ENCODE data around the gene PLXNB1.

Gene PLXNB1

DNA sequence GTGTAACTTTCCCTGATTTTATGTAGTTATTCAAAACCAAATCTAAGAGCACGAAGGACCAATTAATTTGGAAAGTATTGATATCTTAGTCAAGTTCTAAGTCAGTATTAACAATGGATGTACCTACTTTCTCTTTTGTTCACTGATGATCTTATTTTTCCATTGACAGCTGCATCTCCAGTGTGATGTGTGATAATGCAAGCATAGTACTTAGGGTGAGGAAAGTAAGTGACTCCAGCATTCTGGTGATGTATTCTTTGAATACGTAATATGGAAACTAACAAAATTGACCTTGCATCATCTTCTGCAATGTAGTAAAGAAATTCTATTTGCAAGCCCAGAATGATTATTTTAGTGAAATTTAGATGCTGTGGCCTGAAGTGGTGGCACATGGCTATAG, 35.5 kb downstream of the PLXNB1 start:
- Histone ChIP-seq H3K9ac (no peak overlapping the region), H3K4me2 (no peak overlapping the region), H2AFZ (ENCODE audit: low read depth) (no peak overlapping the region), H3K27ac (no peak overlapping the region), H4K20me1 (ENCODE audit: insufficient read depth) (no peaks in the 10 kb centered on the region), H3K79me2 (ENCODE audit: insufficient read depth, low read depth) (no peaks in the 10 kb centered on the region), H3K4me1 (ENCODE audit: low read depth, poor library complexity, severe bottlenecking) (no peaks in the 10 kb centered on the region), H3K36me3 (ENCODE audit: insufficient read depth) (no peaks in the 10 kb centered on the region), H3K4me3 (IDR thresholded peaks at IDR 0.05; ENCODE audit: insufficient read depth, low read depth, low read length) (no peak overlapping the region), H3K27me3 (ENCODE audit: insufficient read depth, low read depth) (no peaks in the 10 kb centered on the region)
- no peak for TF ChIP-seq CTCF (conservative IDR thresholded peaks at IDR 0.05; ENCODE audit: low read depth, low read length)

DNA sequence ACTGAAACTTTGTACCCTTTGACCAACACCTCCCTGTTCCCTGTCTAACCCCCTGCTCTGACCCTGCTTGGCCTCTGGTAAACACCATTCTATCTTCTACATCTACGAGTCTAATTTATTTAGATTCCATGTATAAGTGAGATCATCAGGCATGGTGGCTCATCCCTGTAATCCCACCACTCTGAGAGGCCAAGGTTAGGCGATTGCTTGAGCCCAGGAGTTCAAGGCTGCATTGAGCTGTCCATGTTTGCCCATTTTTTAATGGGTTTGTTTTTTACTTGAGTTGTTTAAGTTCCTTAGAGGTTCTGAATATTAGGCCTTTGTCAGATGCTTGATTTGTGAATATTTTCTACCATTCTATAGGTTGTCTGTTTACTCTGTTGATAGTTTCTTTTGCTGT, 40.9 kb downstream of the PLXNB1 start:
- Histone ChIP-seq H3K4me2 (no peak overlapping the region), H2AFZ (ENCODE audit: low read depth) (no peak overlapping the region), H3K9ac (no peak overlapping the region), H3K79me2 (ENCODE audit: insufficient read depth, low read depth) (no peaks in the 10 kb centered on the region), H3K27ac (no peak overlapping the region), H3K36me3 (ENCODE audit: insufficient read depth) (no peaks in the 10 kb centered on the region), H3K4me3 (IDR thresholded peaks at IDR 0.05; ENCODE audit: insufficient read depth, low read depth, low read length) (no peak overlapping the region), H3K4me1 (ENCODE audit: low read depth, poor library complexity, severe bottlenecking) (no peaks in the 10 kb centered on the region), H4K20me1 (ENCODE audit: insufficient read depth) (no peaks in the 10 kb centered on the region), H3K27me3 (ENCODE audit: insufficient read depth, low read depth) (no peaks in the 10 kb centered on the region)
- no peak for TF ChIP-seq CTCF (conservative IDR thresholded peaks at IDR 0.05; ENCODE audit: low read depth, low read length)

GRCh38 chr3:48387634-48388033, 42.3 kb downstream of the PLXNB1 start:
- H3K79me2 ChIP-seq (ENCODE audit: insufficient read depth, low read depth), result no peaks in the 10 kb centered on the region
- H4K20me1 ChIP-seq (ENCODE audit: insufficient read depth), result no peaks in the 10 kb centered on the region
- TF ChIP-seq CTCF (conservative IDR thresholded peaks at IDR 0.05; ENCODE audit: low read depth, low read length), result no peak
- H3K4me1 ChIP-seq (ENCODE audit: low read depth, poor library complexity, severe bottlenecking), result no peaks in the 10 kb centered on the region
- H3K36me3 ChIP-seq (ENCODE audit: insufficient read depth), result no peaks in the 10 kb centered on the region
- no peak overlapping the region for H3K4me2 ChIP-seq
- H3K27me3 ChIP-seq (ENCODE audit: insufficient read depth, low read depth), result no peaks in the 10 kb centered on the region
- H3K4me3 ChIP-seq (IDR thresholded peaks at IDR 0.05; ENCODE audit: insufficient read depth, low read depth, low read length), result no peak overlapping the region
- H2AFZ ChIP-seq (ENCODE audit: low read depth), result no peak overlapping the region
- no peak overlapping the region for H3K27ac ChIP-seq
- no peak overlapping the region for H3K9ac ChIP-seq

DNA sequence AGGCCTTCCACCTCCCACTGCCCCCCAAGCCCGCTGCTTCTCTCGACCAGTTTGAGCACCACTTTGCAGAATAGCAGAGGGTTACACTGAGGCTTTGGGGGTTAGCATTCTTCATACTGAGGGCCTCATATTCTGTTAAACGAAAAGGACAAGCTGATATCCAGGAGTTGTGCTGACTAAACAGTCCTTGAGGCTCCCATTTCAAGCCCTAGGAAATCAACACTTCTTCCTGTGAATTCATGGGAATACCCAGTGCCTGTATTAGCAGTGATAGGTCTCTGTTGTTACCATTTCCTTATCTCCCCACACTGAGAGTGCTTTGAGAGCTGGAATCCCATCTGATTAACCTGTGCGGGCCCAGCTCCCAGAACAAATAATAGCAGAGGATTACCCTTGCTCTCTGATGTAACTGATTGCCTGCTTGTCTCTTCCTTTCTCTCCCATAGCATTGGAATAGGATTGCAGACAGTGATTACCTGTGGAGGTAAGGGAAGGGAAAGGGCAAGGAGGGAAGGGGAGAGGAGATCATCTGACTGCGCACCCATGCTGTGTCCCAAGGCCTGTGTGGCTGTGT, 56.9 kb downstream of the PLXNB1 start:
- no peaks in the 10 kb centered on the region for H3K27me3 ChIP-seq (ENCODE audit: insufficient read depth, low read depth)
- H3K9ac ChIP-seq, result no peak overlapping the region
- TF ChIP-seq CTCF (conservative IDR thresholded peaks at IDR 0.05; ENCODE audit: low read depth, low read length), result no peak
- no peaks in the 10 kb centered on the region for H3K4me1 ChIP-seq (ENCODE audit: low read depth, poor library complexity, severe bottlenecking)
- no peaks in the 10 kb centered on the region for H3K36me3 ChIP-seq (ENCODE audit: insufficient read depth)
- no peak overlapping the region for H2AFZ ChIP-seq (ENCODE audit: low read depth)
- no peaks in the 10 kb centered on the region for H3K79me2 ChIP-seq (ENCODE audit: insufficient read depth, low read depth)
- peak overlapping the region; percentile 9; the same call in 1 of the 2 replicates for H3K4me2 ChIP-seq
- no peak overlapping the region for H3K27ac ChIP-seq
- no peak overlapping the region for H3K4me3 ChIP-seq (IDR thresholded peaks at IDR 0.05; ENCODE audit: insufficient read depth, low read depth, low read length)
- H4K20me1 ChIP-seq (ENCODE audit: insufficient read depth), result no peaks in the 10 kb centered on the region

Measured in KMS-11 (cell line).